Measurements from ENCODE around the gene BTG1.
"Not testable (repeated sequence)": the region's sequence is repeated elsewhere in the genome, so short reads cannot be mapped to it uniquely, and the experiment has no call there.

The BTG1 gene

GRCh38 chr12:92094751-92095161, 50.9 kb downstream of the BTG1 start:
- no peak for DNase-seq

DNA sequence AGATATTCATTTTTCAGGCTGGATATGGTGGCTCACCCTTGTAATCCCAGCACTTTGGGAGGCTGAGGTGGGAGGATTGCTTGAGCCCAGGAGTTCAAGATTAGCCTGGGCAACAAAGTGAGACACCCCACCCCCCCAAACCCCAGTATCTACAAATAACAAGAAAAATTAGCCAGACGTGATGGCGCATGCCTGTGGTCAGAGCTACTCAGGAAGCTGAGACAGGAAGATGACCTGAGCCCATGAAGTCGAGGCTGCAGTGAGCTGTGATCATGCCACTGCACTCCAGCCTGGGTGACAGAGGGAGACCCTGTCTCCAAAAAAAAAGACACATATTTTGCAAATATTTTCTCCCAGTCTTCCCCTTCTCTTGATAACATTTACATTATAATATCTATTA, 51.3 kb downstream of the BTG1 start:
- not testable (repeated sequence) for DNase-seq

Measured in stimulated activated naive CD4-positive, alpha-beta T cell (primary cell).